DLD1 (cell line): ENCODE results near the gene TMEM18.

Experiments used
- in situ Hi-C: cut with HindIII; loops from 2 replicates; pipeline ENCODE4 v1.10.0; 2017; ENCODE audit warnings: low sequenced_read_pairs

The TMEM18 gene

DNA sequence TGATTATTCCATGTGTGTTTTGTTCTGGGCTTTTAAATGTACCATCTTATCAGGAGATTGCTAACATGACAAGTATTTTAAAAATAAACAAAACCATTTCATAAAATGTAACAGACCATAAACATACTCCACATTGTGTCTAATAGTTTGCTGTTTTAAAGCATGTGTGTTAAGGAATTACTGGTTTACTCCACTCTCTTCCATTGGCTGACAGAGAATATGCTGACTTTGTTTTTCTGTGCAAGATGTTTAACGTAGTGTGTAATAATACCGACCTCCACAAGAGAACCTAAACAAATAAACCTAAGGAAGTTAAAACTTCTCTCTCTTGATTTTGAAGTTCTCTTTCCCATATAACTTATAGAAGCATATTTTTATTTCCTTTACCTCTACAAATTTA, 17.0 kb upstream of the TMEM18 start:
- in situ Hi-C loops, result loop anchor here (25.0 kb wide), 1 partner anchor 943 kb away; no protein-coding TSS in a partner anchor

DNA sequence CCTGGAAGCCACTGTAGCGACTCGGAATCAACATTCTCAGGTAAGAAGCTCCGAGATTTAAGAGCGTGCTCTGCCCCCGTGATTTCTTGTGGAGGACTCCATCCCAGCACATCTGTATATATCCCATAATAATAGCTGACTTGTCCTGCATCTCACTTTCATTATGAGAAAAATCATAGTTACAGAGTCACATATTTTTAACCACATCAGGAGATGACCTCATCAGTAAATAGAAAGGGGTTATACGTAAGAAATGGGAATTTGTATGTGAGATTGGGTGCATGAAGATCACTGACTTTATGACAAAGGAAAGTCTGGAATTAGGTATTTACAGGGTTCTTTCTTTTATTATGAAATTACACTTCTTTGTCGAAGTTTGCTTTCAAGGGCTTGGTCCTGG, 16.4 kb upstream of the TMEM18 start:
- in situ Hi-C loops, result loop anchor here (25.0 kb wide), 1 partner anchor 944 kb away; no protein-coding TSS in a partner anchor

DNA sequence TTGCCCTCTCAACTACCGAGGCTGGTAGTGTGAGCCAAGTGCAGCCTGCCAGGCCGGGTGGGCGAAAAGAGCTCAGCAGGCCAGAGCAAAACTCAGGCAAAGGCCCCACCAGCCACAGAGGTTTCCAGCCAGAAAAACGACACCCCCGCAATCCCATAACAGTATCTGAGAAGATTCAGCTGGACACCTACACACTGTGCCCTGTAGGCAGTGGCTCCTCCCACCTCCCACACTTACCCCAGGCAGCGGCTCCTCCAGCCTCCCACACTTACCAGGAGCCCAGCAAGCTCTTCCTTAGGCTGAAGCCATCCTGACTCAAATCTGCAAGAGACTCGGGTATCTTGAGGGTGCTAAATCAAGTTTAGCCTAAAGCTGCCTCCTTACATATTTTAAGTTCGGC, 15.6 kb upstream of the TMEM18 start:
- in situ Hi-C loops, result loop anchor here (25.0 kb wide), 1 partner anchor 945 kb away; no protein-coding TSS in a partner anchor

DNA sequence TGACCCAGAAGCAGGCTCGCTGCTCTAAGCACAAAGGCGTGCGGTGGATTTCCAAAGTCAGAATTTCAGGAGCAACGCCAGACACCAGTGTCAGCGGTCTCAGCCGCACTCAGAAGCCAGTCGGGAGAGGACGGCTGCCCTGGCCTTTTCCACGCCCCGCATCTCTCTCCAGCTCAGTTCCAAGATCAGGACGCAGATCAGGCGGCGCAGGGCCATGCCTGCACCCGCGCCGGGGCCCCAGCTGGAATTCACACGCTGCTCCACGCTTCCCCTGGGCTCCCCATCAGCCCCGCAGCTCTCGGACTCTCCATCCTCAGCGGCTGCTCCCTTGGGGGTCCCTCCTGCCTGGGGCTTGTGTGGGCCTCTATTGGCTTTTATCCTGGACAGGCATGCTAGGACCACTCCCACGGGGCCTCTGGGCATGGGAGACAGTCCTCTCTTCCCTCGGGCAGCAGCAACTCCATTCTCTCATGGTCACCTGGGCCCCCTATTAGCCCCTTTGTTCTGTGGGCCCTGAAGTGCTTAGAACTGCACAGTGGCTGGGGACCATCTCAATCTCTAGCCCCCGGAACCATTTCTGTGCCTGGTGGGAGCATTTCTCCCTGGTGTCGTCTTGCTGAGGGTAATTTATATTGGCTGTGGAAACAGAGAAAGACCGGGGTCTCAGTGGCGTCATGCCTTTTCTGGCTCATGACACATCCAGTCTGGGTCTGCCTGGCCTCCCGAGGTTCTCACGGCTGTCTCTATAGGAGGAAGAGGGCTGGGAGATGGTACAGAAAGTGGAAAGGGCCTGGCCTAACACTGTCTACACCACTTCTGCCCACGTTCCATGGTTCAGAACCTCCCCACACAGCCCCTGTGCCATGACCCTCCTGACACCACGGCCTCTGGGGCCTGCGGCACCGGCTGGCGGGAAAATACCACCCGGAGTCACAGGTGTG, 14.9 kb upstream of the TMEM18 start:
- in situ Hi-C loops, result loop anchor here (25.0 kb wide), 1 partner anchor 945 kb away; no protein-coding TSS in a partner anchor

DNA sequence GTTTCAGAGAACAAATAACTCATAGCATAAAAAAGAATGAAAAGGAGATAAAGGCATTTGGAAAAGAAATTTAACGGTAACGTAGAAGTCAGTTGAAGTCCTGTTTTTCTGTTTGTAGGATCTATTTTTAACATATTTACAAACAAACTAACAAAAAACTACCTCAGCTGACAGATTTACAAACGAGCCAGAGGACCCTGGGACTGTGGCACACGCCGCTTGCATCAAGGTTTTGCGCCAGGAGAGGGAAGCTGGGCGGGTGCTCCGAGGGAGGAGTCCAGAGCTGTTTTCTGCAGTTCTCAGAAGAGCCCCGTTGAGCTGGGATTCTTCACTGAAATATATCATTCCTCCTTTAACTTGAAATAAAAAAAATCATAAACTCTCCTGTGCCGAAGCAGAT, 13.6 kb upstream of the TMEM18 start:
- in situ Hi-C loops, result loop anchor here (25.0 kb wide), 1 partner anchor 947 kb away; no protein-coding TSS in a partner anchor

DNA sequence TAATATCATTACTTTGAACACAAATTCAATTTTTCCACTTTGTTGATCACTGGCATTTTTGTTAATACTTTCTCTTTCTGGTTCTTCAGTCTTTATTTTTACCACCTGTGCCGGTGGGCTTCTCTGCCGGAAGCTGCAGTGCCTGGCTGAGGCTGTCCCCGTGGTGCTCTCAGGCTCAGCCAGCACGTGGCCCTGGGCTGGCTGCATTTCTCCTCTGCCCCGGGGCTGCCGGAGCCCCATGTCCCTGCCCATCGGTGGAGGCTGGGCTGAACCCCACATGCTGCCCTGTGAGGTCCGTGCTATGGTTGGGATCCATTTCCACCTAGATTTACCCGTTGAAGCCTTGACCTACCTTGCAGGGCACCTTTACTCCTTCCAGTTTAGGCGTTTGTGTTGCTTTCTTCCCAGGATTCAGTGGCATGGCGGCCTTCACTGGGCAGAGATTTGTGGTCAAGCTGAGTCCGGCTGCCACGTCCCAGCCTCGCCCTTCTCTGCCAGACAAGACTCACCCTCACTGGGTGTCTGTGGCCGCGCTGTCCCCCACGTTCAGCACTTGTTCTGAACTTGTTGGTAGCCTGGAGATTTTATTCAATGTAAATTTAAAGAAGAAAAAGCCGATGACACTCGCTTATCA, 12.8 kb upstream of the TMEM18 start:
- in situ Hi-C loops, result loop anchor here (25.0 kb wide), 1 partner anchor 947 kb away; no protein-coding TSS in a partner anchor

DNA sequence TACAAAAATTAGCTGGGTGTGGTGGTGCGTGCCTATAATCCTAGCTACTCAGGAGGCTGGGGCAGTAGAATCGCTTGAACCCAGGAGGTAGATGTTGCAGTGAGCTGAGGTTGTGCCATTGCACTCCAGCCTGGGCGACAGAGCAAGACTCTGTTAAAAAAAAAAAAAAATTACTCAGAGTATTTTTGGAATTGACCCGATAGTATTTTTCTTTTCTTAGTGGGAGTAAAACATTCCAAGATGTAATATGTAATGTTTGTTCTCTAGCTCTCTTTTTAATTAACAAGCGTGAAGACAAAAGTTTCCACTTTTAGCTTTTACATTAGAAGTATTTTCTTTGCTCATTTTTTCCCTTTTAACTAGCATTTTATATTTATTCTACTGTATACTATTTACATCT, 12.0 kb upstream of the TMEM18 start:
- in situ Hi-C loops, result loop anchor here (25.0 kb wide), 1 partner anchor 948 kb away; no protein-coding TSS in a partner anchor

DNA sequence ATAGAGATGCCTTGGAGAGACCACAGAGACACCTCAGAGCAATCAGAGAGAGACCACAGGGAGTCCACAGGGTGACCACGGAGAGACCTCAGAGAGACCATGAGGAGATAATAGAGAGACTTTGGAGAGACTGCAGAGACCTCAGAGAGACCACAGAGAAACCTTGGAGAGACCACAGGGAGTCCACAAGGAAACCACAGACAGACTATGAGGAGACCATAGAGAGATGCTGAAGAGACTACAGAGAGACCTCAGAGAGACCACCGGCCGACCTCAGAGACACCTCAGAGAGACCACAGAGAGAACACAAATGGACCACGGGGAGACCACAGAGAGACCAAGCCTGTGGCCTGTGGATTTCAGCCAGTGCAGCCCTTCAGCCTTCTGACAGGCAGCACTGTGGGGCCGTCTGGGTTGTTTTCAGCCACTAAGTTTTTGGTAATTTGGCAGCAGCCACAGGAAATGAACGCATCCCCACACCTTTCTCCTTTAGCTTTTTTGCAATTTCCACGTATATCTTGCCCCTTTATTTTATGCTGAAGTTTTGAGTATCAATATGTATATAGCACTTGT, 11.4 kb upstream of the TMEM18 start:
- in situ Hi-C loops, result loop anchor here (25.0 kb wide), 1 partner anchor 949 kb away; no protein-coding TSS in a partner anchor

DNA sequence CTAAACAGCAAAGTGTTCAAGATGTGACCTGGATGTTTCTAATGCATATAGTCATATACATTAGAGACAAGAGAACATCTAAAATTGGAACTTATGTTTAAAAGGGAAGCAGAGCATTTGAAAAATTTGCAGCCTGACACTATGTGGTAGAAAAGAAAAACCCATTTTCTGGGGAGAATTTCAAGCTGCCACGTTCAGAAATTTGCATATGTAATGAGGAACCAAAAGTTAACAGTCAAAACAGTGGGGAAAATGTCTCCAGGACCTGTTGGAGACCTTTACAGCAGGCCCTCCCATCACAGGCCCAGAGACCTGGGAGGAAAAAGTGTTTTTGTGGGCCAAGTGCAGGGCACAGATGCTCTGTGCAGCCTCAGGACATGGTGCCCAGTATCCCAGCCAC, 8.2 kb upstream of the TMEM18 start:
- in situ Hi-C loops, result loop anchor here (25.0 kb wide), 1 partner anchor 952 kb away; no protein-coding TSS in a partner anchor

DNA sequence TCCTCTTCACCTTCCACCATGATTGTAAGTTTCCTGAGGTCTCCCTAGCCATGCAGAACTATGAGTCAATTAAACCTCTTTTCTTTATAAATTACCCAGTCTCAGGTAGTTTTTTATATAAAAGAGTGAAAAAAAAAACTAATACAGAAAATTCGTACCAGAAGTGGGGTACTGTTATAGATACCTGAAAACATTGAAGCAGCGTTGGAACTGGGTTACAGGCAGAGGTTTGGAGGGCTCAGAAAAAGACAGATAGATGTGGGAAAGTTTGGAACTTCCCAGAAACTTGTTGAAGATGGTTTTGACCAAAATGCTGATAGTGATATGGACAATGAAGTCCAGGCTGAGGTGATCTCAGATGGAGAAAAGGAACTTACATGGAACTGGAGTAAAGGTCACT, 7.7 kb upstream of the TMEM18 start:
- in situ Hi-C loops, result loop anchor here (25.0 kb wide), 1 partner anchor 952 kb away; no protein-coding TSS in a partner anchor

DNA sequence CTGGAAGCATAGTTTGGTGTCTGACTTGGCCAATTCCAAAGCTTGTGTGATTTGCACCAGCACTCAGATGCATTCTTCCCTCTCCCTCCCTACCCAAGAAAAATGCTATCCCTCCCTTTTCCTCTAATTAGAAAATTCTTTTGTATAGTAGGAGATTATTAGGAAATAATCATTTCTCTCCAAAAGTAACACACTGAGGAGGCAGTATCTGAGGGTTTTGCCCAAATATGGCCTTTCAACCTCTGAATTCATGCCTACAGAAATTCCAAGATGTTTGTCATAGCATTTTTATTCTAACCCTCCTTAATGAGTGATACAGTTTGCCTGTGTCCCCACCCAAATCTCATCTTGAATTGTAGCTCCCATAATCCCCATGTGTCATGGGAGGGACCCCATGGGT, 5.0 kb upstream of the TMEM18 start:
- in situ Hi-C loops, result loop anchor here (25.0 kb wide), 1 partner anchor 955 kb away; no protein-coding TSS in a partner anchor

- in situ Hi-C loops, result loop anchor here (25.0 kb wide), 1 partner anchor 956 kb away; no protein-coding TSS in a partner anchor
These were observed 4.1 kb upstream of the TMEM18 start for GRCh38 chr2:681312-681711.

GRCh38 chr2:680496-680895, 3.3 kb upstream of the TMEM18 start:
- in situ Hi-C loops, result loop anchor here (25.0 kb wide), 1 partner anchor 957 kb away; no protein-coding TSS in a partner anchor

DNA sequence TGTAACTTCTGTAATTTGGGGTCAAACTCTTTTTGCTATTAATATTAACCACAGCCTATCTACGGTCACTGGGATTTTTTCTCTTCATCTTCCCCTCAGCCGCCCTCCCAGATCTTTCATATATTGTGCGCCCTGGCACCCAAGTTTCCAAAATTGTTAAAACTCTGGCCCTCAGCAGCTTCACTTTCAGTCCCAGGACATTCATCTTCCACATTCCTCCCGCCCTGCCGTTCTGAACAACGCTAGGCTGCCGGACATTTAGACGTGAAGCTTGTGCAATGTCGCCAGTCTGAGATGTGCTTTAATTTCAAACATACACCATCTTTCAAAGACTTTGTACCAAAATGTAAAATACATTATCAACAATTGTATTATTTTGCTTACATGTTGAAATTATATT, 1.8 kb upstream of the TMEM18 start:
- in situ Hi-C loops, result loop anchor here (25.0 kb wide), 1 partner anchor 958 kb away; no protein-coding TSS in a partner anchor

DNA sequence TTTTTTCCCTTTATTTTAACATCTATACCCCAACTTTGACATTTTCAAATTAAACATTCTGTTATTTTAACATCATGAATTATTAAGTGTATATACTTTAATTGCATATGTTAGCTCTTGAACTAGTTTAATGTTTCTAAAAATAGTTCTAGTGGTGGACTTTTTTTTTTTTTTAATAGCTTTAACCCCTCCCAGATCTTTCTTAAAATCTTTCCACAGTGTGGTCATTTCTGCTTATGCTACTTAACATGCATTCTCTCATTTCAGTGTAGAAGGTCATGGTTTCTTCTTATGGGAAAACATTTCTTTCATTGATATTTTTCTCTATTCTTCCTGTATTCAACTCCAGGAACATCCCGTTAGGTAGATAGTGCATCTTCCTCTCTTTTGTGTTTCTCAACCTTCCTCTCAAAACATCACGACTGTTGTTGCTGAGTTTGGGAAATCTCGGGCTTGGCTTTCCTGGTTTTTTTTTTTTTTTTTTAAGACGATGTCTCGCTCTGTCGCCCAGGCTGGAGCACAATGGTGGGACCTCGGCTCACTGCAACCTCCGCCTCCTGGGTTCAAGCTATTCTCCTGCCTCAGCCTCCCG, 849 bp upstream of the TMEM18 start:
- in situ Hi-C loops, result loop anchor here (25.0 kb wide), 1 partner anchor 959 kb away; no protein-coding TSS in a partner anchor

- in situ Hi-C loops, result loop anchor here (25.0 kb wide), 1 partner anchor 961 kb away; no protein-coding TSS in a partner anchor
These were observed 555 bp downstream of the TMEM18 start for GRCh38 chr2:676647-677055.

DNA sequence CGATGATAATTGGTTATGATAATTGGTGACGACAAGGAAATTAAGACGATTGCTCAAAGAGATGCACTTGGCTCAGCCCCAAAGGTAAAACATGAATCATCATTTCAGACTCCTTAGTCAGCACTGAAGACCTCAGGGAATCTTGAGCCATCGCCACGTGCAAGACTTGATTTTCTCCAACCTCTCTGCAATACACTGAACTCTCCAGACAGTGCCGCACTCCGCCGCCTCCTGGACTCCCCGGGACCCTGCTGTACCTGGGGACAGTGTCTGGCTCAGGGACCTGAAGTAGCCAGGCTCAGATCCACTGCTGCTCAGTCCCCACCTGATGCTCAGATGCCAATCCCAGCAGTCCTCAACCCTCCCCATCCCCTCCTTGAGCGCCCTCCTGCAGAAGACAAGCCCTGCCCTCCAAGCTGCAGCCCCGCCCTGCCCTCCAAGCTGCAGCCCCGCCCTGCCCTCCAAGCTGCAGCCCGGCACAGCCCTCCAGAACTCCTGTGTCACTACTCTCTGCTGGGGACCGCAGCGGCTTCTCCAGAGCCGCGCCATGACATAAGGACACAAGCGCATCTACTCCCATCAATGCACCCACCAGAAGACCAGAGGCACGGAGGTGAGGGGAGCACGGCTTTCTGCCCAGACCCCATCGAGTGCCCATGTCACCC, 1.1 kb downstream of the TMEM18 start:
- in situ Hi-C loops, result loop anchor here (25.0 kb wide), 1 partner anchor 961 kb away; no protein-coding TSS in a partner anchor

DNA sequence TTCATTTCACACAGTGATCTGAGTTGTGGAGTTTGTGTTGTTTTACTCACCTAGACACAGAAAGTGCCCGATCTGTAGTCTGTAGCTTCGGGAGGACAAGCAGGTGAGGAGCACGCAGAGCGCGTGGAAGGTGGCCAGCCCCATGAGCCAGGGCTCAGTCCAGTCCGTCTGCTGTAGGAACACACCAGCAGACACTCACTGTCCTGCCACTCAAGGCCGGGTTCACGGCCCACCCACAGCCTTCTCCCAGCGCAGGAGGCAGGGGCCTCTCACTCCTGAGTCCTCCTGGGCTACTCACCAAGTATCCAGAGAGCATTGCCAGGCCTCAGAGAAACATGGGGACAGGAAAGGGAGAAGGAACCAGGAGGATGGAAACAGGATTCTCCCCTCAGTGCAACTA, 1.7 kb downstream of the TMEM18 start:
- in situ Hi-C loops, result loop anchor here (25.0 kb wide), 1 partner anchor 962 kb away; no protein-coding TSS in a partner anchor

DNA sequence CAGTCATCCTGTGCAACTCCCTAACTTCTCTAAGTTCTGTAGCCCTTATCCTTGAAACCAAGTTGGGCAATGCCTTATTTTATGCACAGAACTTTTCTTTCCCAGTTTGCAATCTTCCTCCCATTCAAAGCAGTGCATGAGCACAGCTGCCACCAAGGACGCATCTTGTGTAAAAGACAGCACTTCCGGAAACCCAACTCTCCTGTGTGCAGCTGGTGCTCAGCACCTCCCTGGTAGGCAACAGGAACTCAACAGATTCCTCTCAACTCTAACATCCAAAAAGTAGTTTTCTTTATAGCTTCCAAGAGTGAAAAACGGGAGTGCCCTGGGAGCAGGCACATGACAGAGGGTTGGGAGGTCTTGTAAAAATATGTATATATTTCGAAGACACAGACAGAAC, 2.2 kb downstream of the TMEM18 start:
- in situ Hi-C loops, result loop anchor here (25.0 kb wide), 1 partner anchor 962 kb away; no protein-coding TSS in a partner anchor
